ENCODE measurements around the gene ZFP36.

DNA sequence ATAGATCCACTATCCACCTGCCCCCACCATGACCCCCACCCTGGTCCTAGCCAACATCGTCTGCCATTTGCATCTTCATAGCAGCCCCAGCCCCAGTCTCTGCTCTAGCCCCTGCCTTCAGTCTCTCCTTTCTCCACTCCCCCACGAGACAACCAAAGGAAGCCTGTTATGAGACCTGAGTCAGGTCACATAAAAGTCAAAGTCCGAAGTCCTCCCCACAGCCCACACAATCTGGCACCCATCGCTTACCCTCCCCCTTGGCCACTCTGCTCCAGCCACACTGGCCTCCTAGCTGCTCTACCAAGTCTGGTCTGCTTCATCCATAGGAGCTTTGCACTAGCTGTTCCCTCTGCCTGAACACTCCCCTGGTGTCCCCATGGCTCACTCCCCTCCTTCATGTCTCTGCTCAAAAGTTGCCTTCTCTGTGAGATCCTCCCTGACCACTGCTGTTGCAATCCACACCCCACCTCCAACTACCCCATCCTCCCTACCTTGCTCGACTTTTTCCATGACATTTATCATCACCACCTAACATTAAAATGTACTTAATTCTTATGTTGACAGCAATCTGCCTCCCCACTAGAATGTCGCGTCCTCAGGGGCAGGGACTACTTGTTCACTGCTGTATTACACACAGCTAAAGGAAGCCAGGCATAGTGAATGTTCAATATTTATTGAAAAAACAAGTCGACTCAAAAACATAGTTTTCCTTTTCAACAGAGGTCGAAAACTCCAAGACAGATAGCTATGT, 4.6 kb downstream of the ZFP36 start:
- TF ChIP-seq, protein P1, sequence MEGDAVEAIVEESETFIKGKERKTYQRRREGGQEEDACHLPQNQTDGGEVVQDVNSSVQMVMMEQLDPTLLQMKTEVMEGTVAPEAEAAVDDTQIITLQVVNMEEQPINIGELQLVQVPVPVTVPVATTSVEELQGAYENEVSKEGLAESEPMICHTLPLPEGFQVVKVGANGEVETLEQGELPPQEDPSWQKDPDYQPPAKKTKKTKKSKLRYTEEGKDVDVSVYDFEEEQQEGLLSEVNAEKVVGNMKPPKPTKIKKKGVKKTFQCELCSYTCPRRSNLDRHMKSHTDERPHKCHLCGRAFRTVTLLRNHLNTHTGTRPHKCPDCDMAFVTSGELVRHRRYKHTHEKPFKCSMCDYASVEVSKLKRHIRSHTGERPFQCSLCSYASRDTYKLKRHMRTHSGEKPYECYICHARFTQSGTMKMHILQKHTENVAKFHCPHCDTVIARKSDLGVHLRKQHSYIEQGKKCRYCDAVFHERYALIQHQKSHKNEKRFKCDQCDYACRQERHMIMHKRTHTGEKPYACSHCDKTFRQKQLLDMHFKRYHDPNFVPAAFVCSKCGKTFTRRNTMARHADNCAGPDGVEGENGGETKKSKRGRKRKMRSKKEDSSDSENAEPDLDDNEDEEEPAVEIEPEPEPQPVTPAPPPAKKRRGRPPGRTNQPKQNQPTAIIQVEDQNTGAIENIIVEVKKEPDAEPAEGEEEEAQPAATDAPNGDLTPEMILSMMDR (IDR thresholded peaks at IDR 0.05), result no peak
- peak; percentile 38 to 50 for TF ChIP-seq POLR2A (IDR thresholded peaks at IDR 0.05)

All from adrenal gland (tissue), 5 donors.